DOHH2 (cell line): ENCODE data around the gene ANO8.

Experiments used
- H3F3A ChIP-seq: fragments of 200-600 bp; sonication (generic), shearing (Covaris generic); 2 replicates; pipeline ENCODE4 v1.6.0; 2016; ENCODE audit warnings: antibody characterized with exemption, mild to moderate bottlenecking; ENCODE audit not compliant: control insufficient read depth, insufficient read depth
- H3K27ac ChIP-seq: fragments of 200-600 bp; sonication (generic); 2 replicates; pipeline ENCODE4 v1.5.1; 2014; ENCODE audit warnings: low read depth, mild to moderate bottlenecking, low read length, moderate library complexity
- H3K27me3 ChIP-seq: fragments of 200-600 bp; sonication (generic); 2 replicates; pipeline ENCODE4 v1.6.1; 2014; ENCODE audit warnings: mild to moderate bottlenecking, low read length, mixed read lengths; ENCODE audit not compliant: control insufficient read depth
- H3K36me3 ChIP-seq: fragments of 200-600 bp; sonication (generic); 2 replicates; pipeline ENCODE4 v1.6.1; 2014; ENCODE audit warnings: mild to moderate bottlenecking, low read length, moderate library complexity, mixed read lengths; ENCODE audit not compliant: control insufficient read depth
- H3K4me1 ChIP-seq: fragments of 200-600 bp; sonication (generic); 2 replicates; pipeline ENCODE4 v1.6.1; 2014; ENCODE audit warnings: mild to moderate bottlenecking, low read length, mixed read lengths; ENCODE audit not compliant: control insufficient read depth
- H3K4me2 ChIP-seq: fragments of 200-600 bp; sonication (generic); 2 replicates; pipeline ENCODE4 v1.6.0; 2014; ENCODE audit warnings: mild to moderate bottlenecking, low read length, moderate library complexity
- H3K4me3 ChIP-seq: fragments of 200-600 bp; sonication (generic); 2 replicates; pipeline ENCODE4 v1.5.1; 2014; ENCODE audit warnings: mild to moderate bottlenecking, low read length, mixed read lengths
- H3K79me2 ChIP-seq: fragments of 200-600 bp; sonication (generic); 2 replicates; pipeline ENCODE4 v1.6.1; 2014; ENCODE audit warnings: mild to moderate bottlenecking, low read length, mixed read lengths; ENCODE audit not compliant: control insufficient read depth
- H3K9me2 ChIP-seq: fragments of 200-600 bp; sonication (generic); replicated peaks from 2 replicates; pipeline ENCODE4 v1.6.1; 2014; ENCODE audit warnings: mild to moderate bottlenecking, low read length, mixed read lengths; ENCODE audit not compliant: control insufficient read depth
- H3K9me3 ChIP-seq: fragments of 200-600 bp; sonication (generic); 2 replicates; pipeline ENCODE4 v1.6.1; 2014; ENCODE audit warnings: antibody characterized with exemption, low read length, mixed read lengths; ENCODE audit not compliant: control insufficient read depth, insufficient read depth
- H4K20me1 ChIP-seq: fragments of 200-600 bp; sonication (generic); 2 replicates; pipeline ENCODE4 v1.6.0; 2014; ENCODE audit warnings: low read depth, mild to moderate bottlenecking, antibody characterized with exemption, low read length, moderate library complexity; ENCODE audit not compliant: control insufficient read depth, insufficient read depth
- CTCF ChIP-seq: fragments of 200-600 bp; sonication (generic); IDR thresholded peaks from one replicate; pipeline ENCODE4 v1.5.1; 2014; ENCODE audit warnings: antibody characterized with exemption, mild to moderate bottlenecking, low read depth, low read length; ENCODE audit not compliant: poor library complexity, severe bottlenecking
- EZH2phosphoT487 ChIP-seq: fragments of 200-600 bp; sonication (generic); IDR thresholded peaks from 2 replicates; pipeline ENCODE4 v1.6.1; 2017; ENCODE audit warnings: borderline replicate concordance, mild to moderate bottlenecking, antibody characterized with exemption, low read length, moderate library complexity, mixed read lengths

ANO8 gene

GRCh38 chr19:17286752-17287151 lies 47.9 kb downstream of the ANO8 start:
- H4K20me1 ChIP-seq: peaks cover 13% of the 10 kb centered on the region; the same call in 1 of the 2 replicates
- TF ChIP-seq EZH2phosphoT487: no peak
- no peak for TF ChIP-seq CTCF
- H3K4me1 ChIP-seq: peaks cover 10% of the 10 kb centered on the region

GRCh38 chr19:17286263-17286662 lies 48.4 kb downstream of the ANO8 start:
- Histone ChIP-seq H3K27ac (no peak overlapping the region), H3F3A (peaks cover 12% of the 10 kb centered on the region), H3K79me2 (peaks cover 31% of the 10 kb centered on the region), H3K4me2 (no peak overlapping the region), H3K9me2 (no peaks in the 10 kb centered on the region), H4K20me1 (peaks cover 13% of the 10 kb centered on the region; the same call in 1 of the 2 replicates), H3K4me3 (no peak overlapping the region), H3K9me3 (no peaks in the 10 kb centered on the region), H3K4me1 (peaks cover 13% of the 10 kb centered on the region), H3K36me3 (peaks cover 43% of the 10 kb centered on the region), H3K27me3 (no peaks in the 10 kb centered on the region)
- TF ChIP-seq EZH2phosphoT487: no peak
- no peak for TF ChIP-seq CTCF

More at GRCh38 chr19:17286752-17287151, 47.9 kb downstream of the ANO8 start:
- Histone ChIP-seq H3K9me2 (no peaks in the 10 kb centered on the region), H3K79me2 (peaks cover 26% of the 10 kb centered on the region), H3F3A (peaks cover 10% of the 10 kb centered on the region; the same call in 1 of the 2 replicates), H3K4me3 (no peak overlapping the region), H3K27ac (no peak overlapping the region), H3K4me2 (no peak overlapping the region), H3K9me3 (no peaks in the 10 kb centered on the region), H3K36me3 (peaks cover 43% of the 10 kb centered on the region), H3K27me3 (no peaks in the 10 kb centered on the region)

GRCh38 chr19:17285415-17286135 lies 49.1 kb downstream of the ANO8 start:
- peaks cover 19% of the 10 kb centered on the region for H3F3A ChIP-seq
- H3K4me3 ChIP-seq: no peak overlapping the region
- peaks cover 33% of the 10 kb centered on the region for H3K79me2 ChIP-seq
- no peaks in the 10 kb centered on the region for H3K9me2 ChIP-seq
- TF ChIP-seq CTCF (no peak), EZH2phosphoT487 (no peak)
- no peak overlapping the region for H3K27ac ChIP-seq
- H4K20me1 ChIP-seq: peaks cover 13% of the 10 kb centered on the region; the same call in 1 of the 2 replicates
- H3K4me2 ChIP-seq: no peak overlapping the region
- H3K9me3 ChIP-seq: no peaks in the 10 kb centered on the region
- peaks cover 43% of the 10 kb centered on the region for H3K36me3 ChIP-seq
- H3K4me1 ChIP-seq: peaks cover 20% of the 10 kb centered on the region
- no peaks in the 10 kb centered on the region for H3K27me3 ChIP-seq
